Uterus (tissue), 2 donors: Measurements from ENCODE around the gene C16orf92.
A peak's percentile ranks its signal among the peaks of the same experiment; 100 is the strongest.

Source experiments
- POLR2A ChIP-seq, 2 donors: fragments of 450-650 bp; IDR thresholded peaks; one replicate each; pipeline ENCODE4 v1.6.1; 2016; ENCODE audit warnings: antibody characterized with exemption in 2 of 2, mild to moderate bottlenecking in 1 of 2, moderate library complexity in 1 of 2
- TF ChIP-seq, protein P1 (sequence below), 4 experiments: fragments of 200-600 bp in 2 of 4; fragments of 450-650 bp in 2 of 4; sonication (generic) in 2 of 4; IDR thresholded peaks; one replicate each; pipeline ENCODE4 v1.5.1; 2016 to 2019; ENCODE audit warnings: antibody characterized with exemption in 4 of 4, mild to moderate bottlenecking in 2 of 4, moderate library complexity in 1 of 4

DNA sequence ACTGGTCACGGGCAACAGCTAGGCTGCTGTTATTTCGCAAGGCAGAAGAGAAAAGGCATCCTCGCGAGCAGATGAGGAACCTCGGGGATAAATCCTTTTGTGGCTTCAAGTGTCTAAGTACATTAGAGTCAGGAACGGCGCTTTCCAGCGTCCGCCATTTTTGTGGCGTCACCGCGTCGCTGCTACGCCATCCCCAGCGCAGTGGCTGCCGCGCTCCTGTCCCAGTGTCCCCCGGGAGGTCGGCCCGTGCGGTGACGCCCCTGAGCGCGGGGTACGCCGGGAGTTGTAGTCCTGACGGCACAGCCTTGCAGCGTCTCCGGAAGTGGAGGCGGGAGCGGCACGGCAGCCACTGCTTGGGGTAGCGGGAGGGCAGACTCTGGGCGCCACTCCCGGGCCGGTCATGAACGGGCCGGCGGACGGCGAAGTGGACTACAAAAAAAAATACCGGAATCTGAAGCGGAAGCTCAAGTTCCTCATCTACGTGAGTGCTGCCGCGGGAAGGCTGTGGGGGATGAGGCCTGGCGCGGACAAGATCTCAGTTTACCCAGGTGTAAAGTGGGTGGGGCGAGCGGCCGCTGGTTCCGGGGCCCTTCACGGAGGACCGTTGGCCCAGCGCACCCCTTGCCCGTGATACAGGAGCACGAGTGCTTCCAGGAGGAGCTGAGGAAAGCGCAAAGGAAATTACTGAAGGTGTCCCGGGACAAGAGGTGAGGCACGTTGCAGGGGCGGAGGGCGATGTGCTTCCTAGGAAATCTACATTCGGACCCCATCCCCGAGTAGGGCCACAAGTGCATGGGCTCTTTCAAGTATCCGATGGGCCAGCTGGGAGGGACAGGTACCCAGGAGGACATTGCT, 26.9 kb upstream of the C16orf92 start, which contains the start of gene INO80E:
- TF ChIP-seq, protein P1, sequence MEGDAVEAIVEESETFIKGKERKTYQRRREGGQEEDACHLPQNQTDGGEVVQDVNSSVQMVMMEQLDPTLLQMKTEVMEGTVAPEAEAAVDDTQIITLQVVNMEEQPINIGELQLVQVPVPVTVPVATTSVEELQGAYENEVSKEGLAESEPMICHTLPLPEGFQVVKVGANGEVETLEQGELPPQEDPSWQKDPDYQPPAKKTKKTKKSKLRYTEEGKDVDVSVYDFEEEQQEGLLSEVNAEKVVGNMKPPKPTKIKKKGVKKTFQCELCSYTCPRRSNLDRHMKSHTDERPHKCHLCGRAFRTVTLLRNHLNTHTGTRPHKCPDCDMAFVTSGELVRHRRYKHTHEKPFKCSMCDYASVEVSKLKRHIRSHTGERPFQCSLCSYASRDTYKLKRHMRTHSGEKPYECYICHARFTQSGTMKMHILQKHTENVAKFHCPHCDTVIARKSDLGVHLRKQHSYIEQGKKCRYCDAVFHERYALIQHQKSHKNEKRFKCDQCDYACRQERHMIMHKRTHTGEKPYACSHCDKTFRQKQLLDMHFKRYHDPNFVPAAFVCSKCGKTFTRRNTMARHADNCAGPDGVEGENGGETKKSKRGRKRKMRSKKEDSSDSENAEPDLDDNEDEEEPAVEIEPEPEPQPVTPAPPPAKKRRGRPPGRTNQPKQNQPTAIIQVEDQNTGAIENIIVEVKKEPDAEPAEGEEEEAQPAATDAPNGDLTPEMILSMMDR (IDR thresholded peaks at IDR 0.05) = peak in 1 of 4 experiments; percentile 5
- TF ChIP-seq POLR2A (IDR thresholded peaks at IDR 0.05) = peak in 1 of 2 donors; percentile 60
